GM18909 (cell line): ENCODE data around the gene SMIM41.

Source experiments
- ATAC-seq: cut with Tn5 transposase; IDR thresholded peaks from one replicate; pipeline ENCODE4 v1.9.1; 2021; ENCODE audit warnings: mild to moderate bottlenecking; ENCODE audit not compliant: unreplicated experiment, poor library complexity

SMIM41 gene

GRCh38 chr12:52157566-52158150, 78.2 kb downstream of the SMIM41 start:
- ATAC-seq: no peak
